Activated T-cell treated with anti-CD3 and anti-CD28 coated beads, Interleukin-2, amount 50 U/mL, for 24 hours (primary cell): ENCODE measurements around the gene F2R.

Experiments
- DNase-seq: peaks from one replicate; pipeline ENCODE4 v3.0.0-alpha.2; 2020
- H3K27ac Mint-ChIP-seq: 2 replicates; pipeline ENCODE4 v1.8.0; 2020; ENCODE audit warnings: mild to moderate bottlenecking, mixed read lengths
- H3K27me3 Mint-ChIP-seq: 2 replicates; pipeline ENCODE4 v1.8.0; 2020; ENCODE audit warnings: mixed read lengths
- H3K36me3 Mint-ChIP-seq: 2 replicates; pipeline ENCODE4 v1.8.0; 2020; ENCODE audit warnings: low read depth, mixed read lengths
- H3K4me1 Mint-ChIP-seq: 2 replicates; pipeline ENCODE4 v1.8.0; 2020; ENCODE audit warnings: low read depth, mixed read lengths
- H3K4me3 Mint-ChIP-seq: 2 replicates; pipeline ENCODE4 v1.8.0; 2020; ENCODE audit warnings: mild to moderate bottlenecking, moderate library complexity, mixed read lengths
- H3K9me3 Mint-ChIP-seq: 2 replicates; pipeline ENCODE4 v1.8.0; 2020; ENCODE audit warnings: mixed read lengths

The F2R gene

GRCh38 chr5:76684756-76685519, 31.0 kb upstream of the F2R start:
- no peak for DNase-seq
- H3K4me3 Mint-ChIP-seq = no peak overlapping the region
- H3K36me3 Mint-ChIP-seq = peaks cover 76% of the 10 kb centered on the region
- H3K27me3 Mint-ChIP-seq = no peaks in the 10 kb centered on the region
- H3K9me3 Mint-ChIP-seq = no peaks in the 10 kb centered on the region
- peaks cover 13% of the 10 kb centered on the region for H3K4me1 Mint-ChIP-seq
- H3K27ac Mint-ChIP-seq = peak overlapping the region; percentile 9

GRCh38 chr5:76685704-76686103, 30.2 kb upstream of the F2R start:
- H3K36me3 Mint-ChIP-seq = peaks cover 77% of the 10 kb centered on the region
- H3K27ac Mint-ChIP-seq = no peak overlapping the region
- H3K4me3 Mint-ChIP-seq = no peak overlapping the region

GRCh38 chr5:76688212-76688611, 27.7 kb upstream of the F2R start:
- Mint-ChIP-seq H3K4me1 (peaks cover 28% of the 10 kb centered on the region), H3K9me3 (no peaks in the 10 kb centered on the region), H3K36me3 (peaks cover 78% of the 10 kb centered on the region), H3K27ac (no peak overlapping the region), H3K4me3 (no peak overlapping the region), H3K27me3 (no peaks in the 10 kb centered on the region)
- DNase-seq = no peak

More at GRCh38 chr5:76685704-76686103, 30.2 kb upstream of the F2R start:
- DNase-seq = no peak
- Mint-ChIP-seq H3K4me1 (peaks cover 12% of the 10 kb centered on the region), H3K9me3 (no peaks in the 10 kb centered on the region), H3K27me3 (no peaks in the 10 kb centered on the region)

DNA sequence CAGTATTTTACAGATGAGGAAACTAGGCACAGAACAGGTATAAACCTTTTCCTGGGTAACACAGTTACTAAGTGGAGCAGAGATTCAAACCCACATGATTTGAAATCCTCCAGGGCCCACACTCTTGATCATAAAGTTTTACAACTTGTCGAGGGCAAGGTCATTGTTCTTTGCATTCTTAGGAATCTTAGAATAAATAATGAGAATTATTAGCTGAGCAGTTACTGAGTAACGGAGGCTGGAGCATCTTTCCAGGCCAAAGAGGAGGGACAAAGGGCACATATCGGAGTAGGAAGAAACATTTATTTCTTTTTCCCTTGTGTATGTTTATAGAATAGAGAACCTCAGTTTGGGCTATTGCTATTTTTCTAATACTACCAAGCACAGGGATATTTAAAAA, 27.1 kb upstream of the F2R start:
- no peak overlapping the region for H3K4me3 Mint-ChIP-seq
- H3K27me3 Mint-ChIP-seq = no peaks in the 10 kb centered on the region
- H3K36me3 Mint-ChIP-seq = peaks cover 77% of the 10 kb centered on the region
- no peak overlapping the region for H3K27ac Mint-ChIP-seq
- H3K4me1 Mint-ChIP-seq = peaks cover 28% of the 10 kb centered on the region
- no peak for DNase-seq
- no peaks in the 10 kb centered on the region for H3K9me3 Mint-ChIP-seq

GRCh38 chr5:76689321-76690036, 26.4 kb upstream of the F2R start:
- Mint-ChIP-seq H3K36me3 (peaks cover 73% of the 10 kb centered on the region), H3K4me3 (no peak overlapping the region), H3K4me1 (peaks cover 28% of the 10 kb centered on the region), H3K27me3 (no peaks in the 10 kb centered on the region), H3K9me3 (no peaks in the 10 kb centered on the region), H3K27ac (no peak overlapping the region)
- no peak for DNase-seq

GRCh38 chr5:76690037-76690679, 25.8 kb upstream of the F2R start:
- H3K27me3 Mint-ChIP-seq = no peaks in the 10 kb centered on the region
- no peaks in the 10 kb centered on the region for H3K9me3 Mint-ChIP-seq
- peaks cover 72% of the 10 kb centered on the region for H3K36me3 Mint-ChIP-seq
- no peak for DNase-seq
- H3K27ac Mint-ChIP-seq = no peak overlapping the region
- H3K4me1 Mint-ChIP-seq = peaks cover 28% of the 10 kb centered on the region
- H3K4me3 Mint-ChIP-seq = no peak overlapping the region

GRCh38 chr5:76690704-76691466, 25.0 kb upstream of the F2R start:
- H3K4me3 Mint-ChIP-seq = no peak overlapping the region
- no peaks in the 10 kb centered on the region for H3K9me3 Mint-ChIP-seq
- peaks cover 76% of the 10 kb centered on the region for H3K36me3 Mint-ChIP-seq
- H3K4me1 Mint-ChIP-seq = peaks cover 28% of the 10 kb centered on the region
- no peak for DNase-seq
- H3K27me3 Mint-ChIP-seq = no peaks in the 10 kb centered on the region
- peak overlapping the region; percentile 89 for H3K27ac Mint-ChIP-seq

DNA sequence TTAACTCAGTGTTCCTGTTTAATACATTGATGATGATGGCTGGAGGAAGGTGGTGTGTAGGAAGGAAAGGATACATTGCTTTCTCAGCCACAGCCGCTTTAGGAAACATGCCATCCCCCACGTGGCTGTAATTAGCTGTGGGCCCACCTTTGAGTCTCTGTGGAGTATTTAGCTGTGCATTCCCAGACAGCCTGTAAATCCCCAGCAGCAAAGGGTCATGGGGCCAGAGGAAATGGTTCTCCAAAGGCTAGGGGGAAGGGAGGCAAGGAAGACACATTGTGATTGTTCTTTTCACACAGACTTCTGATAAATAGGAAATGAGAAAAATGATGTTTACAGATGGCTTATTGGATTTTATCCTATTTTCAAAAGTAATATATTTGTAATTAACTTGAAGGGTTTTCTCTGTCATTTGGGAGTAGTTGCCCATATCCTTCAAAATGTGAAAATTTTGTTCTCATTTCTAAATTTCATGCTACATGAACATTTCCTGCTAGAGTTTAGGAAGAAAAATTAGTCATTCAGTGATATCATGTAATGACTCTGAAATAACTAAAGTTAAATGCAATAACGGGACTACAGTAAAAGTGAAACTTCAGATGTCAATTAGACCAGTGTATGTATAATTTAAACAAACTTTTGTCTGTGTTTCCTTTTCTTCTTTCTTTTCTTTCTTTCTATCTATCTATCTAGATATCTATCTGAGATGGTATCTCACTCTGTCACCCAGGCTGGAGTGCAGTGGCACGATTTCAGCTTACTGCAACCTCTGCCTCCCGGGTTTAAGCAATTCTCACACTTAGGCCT, 24.3 kb upstream of the F2R start:
- peak overlapping the region; percentile 8 for H3K4me3 Mint-ChIP-seq
- peaks cover 28% of the 10 kb centered on the region for H3K4me1 Mint-ChIP-seq
- no peaks in the 10 kb centered on the region for H3K9me3 Mint-ChIP-seq
- no peak for DNase-seq
- peak overlapping the region; percentile 89 for H3K27ac Mint-ChIP-seq
- peaks cover 75% of the 10 kb centered on the region for H3K36me3 Mint-ChIP-seq
- H3K27me3 Mint-ChIP-seq = no peaks in the 10 kb centered on the region

- peak overlapping the region; percentile 89 for H3K27ac Mint-ChIP-seq
- H3K4me3 Mint-ChIP-seq = no peak overlapping the region
- H3K36me3 Mint-ChIP-seq = peaks cover 70% of the 10 kb centered on the region
- DNase-seq = no peak
- peaks cover 28% of the 10 kb centered on the region for H3K4me1 Mint-ChIP-seq
- H3K27me3 Mint-ChIP-seq = no peaks in the 10 kb centered on the region
- H3K9me3 Mint-ChIP-seq = no peaks in the 10 kb centered on the region
These were observed 23.7 kb upstream of the F2R start for GRCh38 chr5:76692274-76692540.

DNA sequence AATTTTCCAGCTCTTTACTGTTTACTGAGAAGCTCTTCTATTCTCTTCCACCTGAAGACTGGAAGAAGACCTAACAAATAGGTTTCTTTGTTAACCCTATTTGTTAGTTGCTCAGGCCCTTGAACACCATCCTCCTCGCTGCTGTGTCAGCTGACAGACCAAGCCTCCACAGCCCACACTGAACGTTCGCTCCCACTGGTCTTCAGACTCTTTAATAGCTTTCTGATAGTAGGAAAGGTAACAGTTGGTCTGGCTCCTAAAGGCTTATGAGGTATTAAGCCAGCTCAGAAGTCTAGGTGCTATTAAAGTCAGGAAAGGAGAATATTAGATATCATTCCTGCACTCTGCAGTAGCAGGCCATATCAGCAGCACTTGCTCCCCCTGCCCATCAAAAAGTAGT, 23.3 kb upstream of the F2R start:
- H3K27me3 Mint-ChIP-seq = no peaks in the 10 kb centered on the region
- no peak overlapping the region for H3K4me3 Mint-ChIP-seq
- H3K36me3 Mint-ChIP-seq = peaks cover 68% of the 10 kb centered on the region
- peaks cover 28% of the 10 kb centered on the region for H3K4me1 Mint-ChIP-seq
- peak overlapping the region; percentile 89 for H3K27ac Mint-ChIP-seq
- H3K9me3 Mint-ChIP-seq = no peaks in the 10 kb centered on the region
- DNase-seq = no peak

GRCh38 chr5:76693141-76693540, 22.8 kb upstream of the F2R start:
- Mint-ChIP-seq H3K36me3 (peaks cover 69% of the 10 kb centered on the region), H3K9me3 (no peaks in the 10 kb centered on the region), H3K4me1 (peaks cover 28% of the 10 kb centered on the region), H3K27ac (peak overlapping the region; percentile 89), H3K27me3 (no peaks in the 10 kb centered on the region), H3K4me3 (no peak overlapping the region)
- no peak for DNase-seq

DNA sequence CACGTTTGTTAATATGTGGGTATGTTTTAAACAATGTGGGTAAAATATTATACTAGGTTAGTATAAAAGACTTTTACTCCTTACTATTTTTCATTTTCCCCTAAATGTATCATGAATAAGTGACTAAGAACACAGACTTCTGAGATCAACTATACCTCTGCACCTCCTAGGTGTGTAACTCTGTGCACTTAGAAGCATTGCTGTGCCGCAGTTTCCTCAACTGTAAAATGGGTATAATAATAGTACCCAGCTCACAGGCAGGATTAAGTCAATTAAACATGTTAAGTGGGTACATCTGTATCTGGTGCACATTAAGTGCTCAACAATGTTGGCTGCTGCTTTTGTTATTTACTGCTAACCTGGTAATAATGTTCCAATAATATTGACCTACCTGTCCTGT, 21.6 kb upstream of the F2R start:
- H3K27ac Mint-ChIP-seq = no peak overlapping the region
- no peak for DNase-seq
- no peaks in the 10 kb centered on the region for H3K27me3 Mint-ChIP-seq
- peaks cover 70% of the 10 kb centered on the region for H3K36me3 Mint-ChIP-seq
- H3K4me1 Mint-ChIP-seq = peaks cover 28% of the 10 kb centered on the region
- no peaks in the 10 kb centered on the region for H3K9me3 Mint-ChIP-seq
- H3K4me3 Mint-ChIP-seq = no peak overlapping the region

DNA sequence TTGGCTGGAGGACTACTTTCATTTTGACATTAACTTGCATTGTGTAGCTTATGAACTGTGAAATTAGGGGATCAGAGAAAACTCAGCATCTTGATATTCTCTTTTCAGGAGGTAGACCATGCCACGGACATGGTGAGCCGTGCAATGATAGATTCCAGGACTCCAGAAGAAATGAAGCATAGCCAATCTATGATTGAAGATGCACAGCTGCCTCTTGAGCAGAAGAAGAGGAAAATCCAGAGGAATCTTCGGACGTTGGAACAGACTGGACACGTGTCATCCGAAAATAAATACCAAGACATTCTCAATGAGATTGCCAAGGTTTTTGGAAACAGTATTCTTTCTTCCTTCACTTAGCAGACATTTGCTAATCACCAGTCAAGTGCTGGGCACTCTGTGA, 20.6 kb upstream of the F2R start:
- Mint-ChIP-seq H3K27ac (no peak overlapping the region), H3K27me3 (no peaks in the 10 kb centered on the region), H3K9me3 (no peaks in the 10 kb centered on the region), H3K4me1 (peaks cover 24% of the 10 kb centered on the region), H3K4me3 (no peak overlapping the region), H3K36me3 (peaks cover 64% of the 10 kb centered on the region)
- no peak for DNase-seq

DNA sequence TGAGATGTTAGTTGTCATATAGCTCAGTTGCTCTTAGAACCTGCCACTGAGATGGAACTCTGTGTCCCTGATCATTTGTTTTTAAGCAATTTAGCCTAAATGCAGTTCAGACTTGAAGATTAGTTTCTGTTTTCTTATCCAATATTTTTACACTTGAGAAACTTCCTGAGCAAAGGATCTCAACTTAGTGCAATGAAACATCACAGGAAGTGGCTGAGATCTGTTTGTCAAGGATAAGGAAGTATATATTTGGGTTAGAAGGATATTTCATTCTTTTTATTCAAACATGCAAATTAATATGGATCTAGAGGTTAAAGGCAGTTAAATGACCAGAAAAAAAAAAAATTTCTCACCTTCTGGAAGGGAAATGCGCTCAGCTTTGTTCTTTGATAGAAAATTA, 19.7 kb upstream of the F2R start:
- no peaks in the 10 kb centered on the region for H3K9me3 Mint-ChIP-seq
- H3K36me3 Mint-ChIP-seq = peaks cover 67% of the 10 kb centered on the region

More for the DNA sequence above, 19.7 kb upstream of the F2R start:
- DNase-seq = no peak
- H3K27ac Mint-ChIP-seq = no peak overlapping the region
- H3K27me3 Mint-ChIP-seq = no peaks in the 10 kb centered on the region
- peaks cover 17% of the 10 kb centered on the region for H3K4me1 Mint-ChIP-seq
- no peak overlapping the region for H3K4me3 Mint-ChIP-seq
